Tibial nerve (tissue), 4 donors: ENCODE results near the gene PPFIBP1.

Experiments
- CTCF ChIP-seq, 5 experiments: fragments of 200-600 bp in 3 of 5; fragments of 450-650 bp in 2 of 5; sonication (generic) in 3 of 5; IDR thresholded peaks; one replicate each; pipeline ENCODE4 v1.5.1; 2016 to 2019; ENCODE audit warnings: antibody characterized with exemption in 5 of 5, mild to moderate bottlenecking in 3 of 5, moderate library complexity in 2 of 5
- EP300 ChIP-seq, 2 donors: sonication (generic); formaldehyde crosslinking; IDR thresholded peaks; one replicate each; pipeline ENCODE4 v1.6.1; 2017; ENCODE audit warnings: antibody characterized with exemption in 2 of 2, mild to moderate bottlenecking in 1 of 2
- POLR2A ChIP-seq, 2 donors: fragments of 450-650 bp; IDR thresholded peaks; one replicate each; pipeline ENCODE4 v1.6.1; 2017; ENCODE audit warnings: antibody characterized with exemption in 2 of 2, mild to moderate bottlenecking in 2 of 2, moderate library complexity in 2 of 2

- no peak for TF ChIP-seq CTCF (IDR thresholded peaks at IDR 0.05)
- no peak for TF ChIP-seq POLR2A (IDR thresholded peaks at IDR 0.05)
- TF ChIP-seq EP300 (IDR thresholded peaks at IDR 0.05), result no peak
Observed at GRCh38 chr12:27588776-27589175, 64.8 kb downstream of the PPFIBP1 start.
